Sigmoid colon (tissue), 4 donors: Measurements from ENCODE around the gene ATP12A.

Experiments
- CTCF ChIP-seq, 4 experiments: fragments of 450-650 bp in 3 of 4; fragments of 200-600 bp in 1 of 4; IDR thresholded peaks; one replicate each; pipeline ENCODE4 v1.5.1; 2016 to 2019; ENCODE audit warnings: antibody characterized with exemption in 4 of 4, mild to moderate bottlenecking in 3 of 4, moderate library complexity in 2 of 4
- EP300 ChIP-seq, 4 donors: sonication (generic); formaldehyde crosslinking; IDR thresholded peaks; one replicate each; pipeline ENCODE4 v1.6.1; 2017; ENCODE audit warnings: antibody characterized with exemption in 4 of 4
- POLR2A ChIP-seq, 2 donors: fragments of 450-650 bp; IDR thresholded peaks; one replicate each; pipeline ENCODE4 v1.6.1; 2016; ENCODE audit warnings: antibody characterized with exemption in 2 of 2, mild to moderate bottlenecking in 2 of 2, moderate library complexity in 2 of 2

DNA sequence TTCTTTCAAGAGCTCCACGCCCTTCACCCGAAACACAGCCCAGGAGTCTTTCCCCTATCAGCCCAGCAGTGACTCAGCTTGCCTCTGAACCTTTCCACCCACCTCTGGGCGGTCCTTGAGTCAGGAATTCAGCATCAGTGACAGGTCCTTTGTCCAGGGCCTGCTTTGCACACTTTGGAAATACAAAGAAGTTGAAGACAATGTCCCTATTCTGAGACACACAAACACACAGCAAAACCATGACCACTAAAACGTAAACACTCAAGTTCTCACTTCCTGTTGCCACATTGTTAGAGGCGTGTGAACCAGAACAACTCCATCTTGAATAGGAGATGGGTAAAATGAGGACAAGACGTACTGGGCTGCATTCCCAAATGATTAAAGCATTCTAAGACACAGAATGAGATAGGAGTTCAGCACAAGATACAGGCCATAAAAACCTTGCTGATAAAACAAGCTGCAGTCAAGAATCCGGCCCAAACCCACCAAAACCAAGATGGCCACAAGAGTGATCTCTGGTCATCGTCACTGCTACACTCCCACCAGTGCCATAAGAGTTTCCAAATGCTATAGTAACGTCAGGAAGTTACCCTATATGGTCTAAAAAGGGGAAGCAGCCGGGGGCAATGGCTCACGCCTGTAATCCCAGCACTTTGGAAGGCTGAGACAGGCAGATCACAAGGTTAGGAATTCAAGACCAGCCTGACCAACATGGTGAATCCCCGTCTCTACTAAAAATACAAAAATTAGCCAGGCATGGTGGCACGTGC, 49.2 kb upstream of the ATP12A start:
- no peak for TF ChIP-seq CTCF (IDR thresholded peaks at IDR 0.05)
- no peak for TF ChIP-seq EP300 (IDR thresholded peaks at IDR 0.05)
- TF ChIP-seq POLR2A (IDR thresholded peaks at IDR 0.05) = no peak
